ENCODE measurements around the gene FYN. TPM values are rescaled to one million over a fixed set of nuclear protein-coding genes. Genes with fewer than 3 reads are reported as not detected.

The FYN gene
- total and polyA plus RNA-seq, 2 of the 13 experiments (the other 11 are each of a cell fraction or from before 2014, with no cell fraction given) = 15.5 to 24.6 TPM

GRCh38 chr6:111653434-111653833, 219.8 kb downstream of the FYN start:
- intact Hi-C loops (cut with micrococcal nuclease; ENCODE audit: unreplicated experiment) = no loop called here
- H4K20me1 ChIP-seq (ENCODE audit: insufficient read depth, low read length) = no peaks in the 10 kb centered on the region
- H3K36me3 ChIP-seq (replicated peaks in 1 of 2; ENCODE audit: control insufficient read depth in 1 of 2, insufficient read depth in 2 of 2, low read length in 2 of 2) = no peaks in the 10 kb centered on the region
- no peak for TF ChIP-seq PREB (CRISPR knock-in tag; IDR thresholded peaks at IDR 0.05)
- TF ChIP-seq, protein P1, sequence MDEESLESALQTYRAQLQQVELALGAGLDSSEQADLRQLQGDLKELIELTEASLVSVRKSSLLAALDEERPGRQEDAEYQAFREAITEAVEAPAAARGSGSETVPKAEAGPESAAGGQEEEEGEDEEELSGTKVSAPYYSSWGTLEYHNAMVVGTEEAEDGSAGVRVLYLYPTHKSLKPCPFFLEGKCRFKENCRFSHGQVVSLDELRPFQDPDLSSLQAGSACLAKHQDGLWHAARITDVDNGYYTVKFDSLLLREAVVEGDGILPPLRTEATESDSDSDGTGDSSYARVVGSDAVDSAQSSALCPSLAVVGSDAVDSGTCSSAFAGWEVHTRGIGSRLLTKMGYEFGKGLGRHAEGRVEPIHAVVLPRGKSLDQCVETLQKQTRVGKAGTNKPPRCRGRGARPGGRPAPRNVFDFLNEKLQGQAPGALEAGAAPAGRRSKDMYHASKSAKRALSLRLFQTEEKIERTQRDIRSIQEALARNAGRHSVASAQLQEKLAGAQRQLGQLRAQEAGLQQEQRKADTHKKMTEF (CRISPR knock-in tag; IDR thresholded peaks at IDR 0.05) = no peak
- TF ChIP-seq TBL1XR1 (IDR thresholded peaks at IDR 0.05; ENCODE audit: borderline replicate concordance, low read length, partially characterized antibody) = no peak
- no peaks in the 10 kb centered on the region for H3K9me3 ChIP-seq (ENCODE audit: low read length)
- in situ Hi-C loops (cut with HindIII; ENCODE audit: extremely low pct_ligation_motif_present, low pct_unique_long_range_greater_than_20kb) = no loop called here
- no peaks in the 10 kb centered on the region for H3K79me2 ChIP-seq (ENCODE audit: insufficient read depth, low read length)
- H2AFZ ChIP-seq (ENCODE audit: low read length) = no peak overlapping the region
- no peaks in the 10 kb centered on the region for H3K27me3 ChIP-seq (ENCODE audit: control insufficient read depth in 1 of 2, insufficient read depth in 2 of 2, low read length in 2 of 2)
- H3K9ac ChIP-seq (ENCODE audit: insufficient read depth, low read depth, low read length) = no peak overlapping the region
- DNase-seq (ENCODE audit: low spot score) (no peak), ATAC-seq (no peak), FAIRE-seq (no peak)
- BruUV-seq (replicated peaks) = no TSS peak
- no peak overlapping the region for H3K4me2 ChIP-seq (ENCODE audit: low read depth, low read length)
- peaks cover 35% of the 10 kb centered on the region for H3K4me1 ChIP-seq (ENCODE audit: insufficient read depth, low read length)
- H3K4me3 ChIP-seq (replicated peaks in 1 of 3; ENCODE audit: insufficient read depth in 1 of 3, low read depth in 2 of 3, low read length in 3 of 3) = no peak overlapping the region
- CTCF ChIA-PET (ENCODE audit: low intra/inter-chr PET ratio, low total read pairs) = no interaction called here
- POLR2A ChIA-PET = no interaction called here
- no peak overlapping the region for H3K27ac ChIP-seq (ENCODE audit: extremely low read length, insufficient read depth, low read length)
- 89% methylated on average over 1 of the region's 1 CpG for WGBS (ENCODE audit: low lambda C conversion rate)

DNA sequence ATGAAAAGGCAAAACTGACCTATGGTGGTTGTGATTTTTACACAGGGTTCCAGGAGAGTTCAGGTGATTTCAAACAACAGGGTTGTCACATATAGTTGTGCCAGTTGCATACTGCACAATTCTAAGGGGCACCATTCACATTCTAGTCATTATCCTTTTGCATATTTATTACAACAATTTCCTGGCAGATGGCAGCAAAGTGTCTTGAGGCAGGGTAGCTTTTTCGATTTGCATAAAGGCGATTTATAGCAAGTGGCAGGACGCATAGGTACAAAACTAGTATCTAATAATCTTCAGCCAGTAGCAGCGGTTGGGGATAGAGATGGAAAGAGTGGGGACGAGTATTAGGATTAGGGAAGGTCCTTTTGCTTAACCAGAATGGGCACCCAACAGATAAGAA, 221.1 kb downstream of the FYN start:
- CTCF ChIA-PET (ENCODE audit: low intra/inter-chr PET ratio, low total read pairs) = no interaction called here
- intact Hi-C loops (cut with micrococcal nuclease; ENCODE audit: unreplicated experiment) (no loop called here), in situ Hi-C loops (cut with HindIII; ENCODE audit: extremely low pct_ligation_motif_present, low pct_unique_long_range_greater_than_20kb) (no loop called here)
- H3K36me3 ChIP-seq (replicated peaks in 1 of 2; ENCODE audit: control insufficient read depth in 1 of 2, insufficient read depth in 2 of 2, low read length in 2 of 2) = no peaks in the 10 kb centered on the region
- H3K9me3 ChIP-seq (ENCODE audit: low read length) = no peaks in the 10 kb centered on the region
- no peak overlapping the region for H3K27ac ChIP-seq (ENCODE audit: extremely low read length, insufficient read depth, low read length)
- no peak overlapping the region for H3K4me2 ChIP-seq (ENCODE audit: low read depth, low read length)
- no peak overlapping the region for H3K9ac ChIP-seq (ENCODE audit: insufficient read depth, low read depth, low read length)
- POLR2A ChIA-PET = no interaction called here
- H3K4me1 ChIP-seq (ENCODE audit: insufficient read depth, low read length) = peaks cover 29% of the 10 kb centered on the region
- no peak for TF ChIP-seq EP300 (IDR thresholded peaks at IDR 0.05; ENCODE audit: low read depth in 2 of 2, low read length in 2 of 2)
- TF ChIP-seq EP300 (CRISPR knock-in tag; IDR thresholded peaks at IDR 0.05; ENCODE audit: borderline replicate concordance) = no peak
- TF ChIP-seq EZH2 (conservative IDR thresholded peaks at IDR 0.05; ENCODE audit: low read depth, low read length) = no peak
- no peak for TF ChIP-seq PAX8 (CRISPR knock-in tag; IDR thresholded peaks at IDR 0.05; ENCODE audit: borderline replicate concordance)
- TF ChIP-seq EHMT2 (IDR thresholded peaks at IDR 0.05; ENCODE audit: borderline replicate concordance, low read depth, low read length) = no peak
- no peak for TF ChIP-seq PBX2 (CRISPR knock-in tag; IDR thresholded peaks at IDR 0.05)
- TF ChIP-seq MLLT10 (CRISPR knock-in tag; IDR thresholded peaks at IDR 0.05) = no peak
- 88% methylated on average over 5 of the region's 5 CpGs for WGBS (ENCODE audit: low lambda C conversion rate)
- FAIRE-seq (no peak), ATAC-seq (no peak), DNase-seq (ENCODE audit: low spot score) (no peak)
- no peaks in the 10 kb centered on the region for H3K27me3 ChIP-seq (ENCODE audit: control insufficient read depth in 1 of 2, insufficient read depth in 2 of 2, low read length in 2 of 2)
- H2AFZ ChIP-seq (ENCODE audit: low read length) = no peak overlapping the region
- H3K4me3 ChIP-seq (replicated peaks in 1 of 3; ENCODE audit: insufficient read depth in 1 of 3, low read depth in 2 of 3, low read length in 3 of 3) = no peak overlapping the region
- no peaks in the 10 kb centered on the region for H3K79me2 ChIP-seq (ENCODE audit: insufficient read depth, low read length)
- BruUV-seq (replicated peaks) = no TSS peak
- H4K20me1 ChIP-seq (ENCODE audit: insufficient read depth, low read length) = no peaks in the 10 kb centered on the region

Measured in HepG2 (cell line).